ENCODE results near the gene TSPEAR.

The TSPEAR gene

DNA sequence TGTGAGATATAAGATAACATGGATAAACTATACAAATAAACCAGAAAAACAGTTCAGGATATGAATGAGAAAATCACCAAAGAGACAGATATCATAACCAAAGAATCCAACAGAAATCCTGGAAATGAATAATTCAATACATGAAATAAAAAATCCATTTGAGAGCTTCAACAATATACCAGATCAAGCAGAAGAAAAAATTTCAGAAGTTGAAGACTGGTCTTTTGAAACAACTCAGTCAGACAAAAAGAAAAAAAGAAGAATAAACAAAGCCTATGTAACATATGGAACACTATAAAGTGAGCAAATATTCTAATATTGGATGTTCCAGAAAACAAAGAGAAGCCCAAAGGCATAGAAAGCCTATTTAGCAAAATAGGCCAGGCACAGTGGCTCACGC lies 39.5 kb downstream of the TSPEAR start:
- no peaks in the 10 kb centered on the region; the same call in 1 of the 2 replicates for H3K36me3 ChIP-seq (ENCODE audit: insufficient read depth, low read length)
- no peak overlapping the region for H3K27ac ChIP-seq (ENCODE audit: low read depth, low read length, poor library complexity, severe bottlenecking)
- no peak overlapping the region for H3K4me2 ChIP-seq (ENCODE audit: low read length)
- no peak overlapping the region for H2AFZ ChIP-seq (ENCODE audit: low read length)
- no peak overlapping the region for H3K4me3 ChIP-seq (ENCODE audit: low read depth, low read length, poor library complexity, severe bottlenecking)
- H3K79me2 ChIP-seq (ENCODE audit: insufficient read depth, low read length) = no peaks in the 10 kb centered on the region
- H4K20me1 ChIP-seq (ENCODE audit: insufficient read depth, low read length) = no peaks in the 10 kb centered on the region
- H3K9ac ChIP-seq (ENCODE audit: low read length) = no peak overlapping the region
- H3K27me3 ChIP-seq (ENCODE audit: insufficient read depth, low read length) = no peaks in the 10 kb centered on the region; the same call in 1 of the 2 replicates
- no peaks in the 10 kb centered on the region for H3F3A ChIP-seq (ENCODE audit: insufficient read depth, low read length)
- H3K4me1 ChIP-seq (ENCODE audit: insufficient read depth, low read length, severe bottlenecking) = no peaks in the 10 kb centered on the region
- no peak for TF ChIP-seq EZH2 (IDR thresholded peaks at IDR 0.05; ENCODE audit: borderline replicate concordance, low read length)
- TF ChIP-seq, protein P1, sequence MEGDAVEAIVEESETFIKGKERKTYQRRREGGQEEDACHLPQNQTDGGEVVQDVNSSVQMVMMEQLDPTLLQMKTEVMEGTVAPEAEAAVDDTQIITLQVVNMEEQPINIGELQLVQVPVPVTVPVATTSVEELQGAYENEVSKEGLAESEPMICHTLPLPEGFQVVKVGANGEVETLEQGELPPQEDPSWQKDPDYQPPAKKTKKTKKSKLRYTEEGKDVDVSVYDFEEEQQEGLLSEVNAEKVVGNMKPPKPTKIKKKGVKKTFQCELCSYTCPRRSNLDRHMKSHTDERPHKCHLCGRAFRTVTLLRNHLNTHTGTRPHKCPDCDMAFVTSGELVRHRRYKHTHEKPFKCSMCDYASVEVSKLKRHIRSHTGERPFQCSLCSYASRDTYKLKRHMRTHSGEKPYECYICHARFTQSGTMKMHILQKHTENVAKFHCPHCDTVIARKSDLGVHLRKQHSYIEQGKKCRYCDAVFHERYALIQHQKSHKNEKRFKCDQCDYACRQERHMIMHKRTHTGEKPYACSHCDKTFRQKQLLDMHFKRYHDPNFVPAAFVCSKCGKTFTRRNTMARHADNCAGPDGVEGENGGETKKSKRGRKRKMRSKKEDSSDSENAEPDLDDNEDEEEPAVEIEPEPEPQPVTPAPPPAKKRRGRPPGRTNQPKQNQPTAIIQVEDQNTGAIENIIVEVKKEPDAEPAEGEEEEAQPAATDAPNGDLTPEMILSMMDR (IDR thresholded peaks at IDR 0.05; ENCODE audit: low read length) = no peak
- H3K9me2 ChIP-seq (ENCODE audit: low read depth, low read length) = no peaks in the 10 kb centered on the region
- no peaks in the 10 kb centered on the region for H3K9me3 ChIP-seq (ENCODE audit: low read length)

DNA sequence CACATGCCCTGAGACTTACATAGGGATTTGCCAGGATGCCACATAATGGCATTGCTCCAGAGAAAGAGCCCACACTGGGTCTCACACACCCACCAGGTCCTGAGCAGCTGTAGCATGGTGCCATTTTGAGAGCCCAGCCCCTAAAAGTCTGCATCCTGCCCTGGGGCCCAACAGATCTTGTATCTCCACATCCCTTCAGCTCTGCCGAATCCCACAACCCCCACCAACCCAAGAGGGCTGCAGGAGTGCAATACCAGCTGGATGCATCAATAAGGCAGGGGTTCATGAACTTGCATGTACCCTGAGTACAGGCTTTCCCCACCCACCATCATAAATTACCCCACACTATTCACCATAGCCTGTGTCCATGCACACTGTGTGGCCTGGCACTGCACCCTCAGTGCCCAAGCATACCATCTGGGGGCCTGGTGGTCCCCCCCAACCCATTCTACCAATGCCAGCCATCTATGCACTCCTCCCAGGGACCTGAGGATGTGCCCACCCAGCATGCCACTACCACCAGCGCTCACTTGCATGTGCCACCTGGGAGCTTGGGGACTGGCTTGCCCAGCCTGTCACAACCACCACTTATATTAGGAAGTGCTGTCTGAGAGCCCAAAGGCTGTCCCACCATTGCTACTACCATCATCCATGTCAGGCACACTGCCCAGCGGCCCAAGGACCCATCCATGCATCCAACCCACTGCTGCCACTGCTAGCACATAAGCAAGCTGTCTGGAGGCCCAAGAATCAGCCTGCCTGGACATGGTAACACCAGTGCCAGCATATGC lies 40.5 kb downstream of the TSPEAR start:
- no peaks in the 10 kb centered on the region for H3K79me2 ChIP-seq (ENCODE audit: insufficient read depth, low read length)
- no peaks in the 10 kb centered on the region for H3F3A ChIP-seq (ENCODE audit: insufficient read depth, low read length)
- H3K27ac ChIP-seq (ENCODE audit: low read depth, low read length, poor library complexity, severe bottlenecking) = no peak overlapping the region
- no peak overlapping the region for H3K4me2 ChIP-seq (ENCODE audit: low read length)
- no peak overlapping the region for H3K9ac ChIP-seq (ENCODE audit: low read length)
- H3K27me3 ChIP-seq (ENCODE audit: insufficient read depth, low read length) = no peaks in the 10 kb centered on the region; the same call in 1 of the 2 replicates
- no peaks in the 10 kb centered on the region for H3K4me1 ChIP-seq (ENCODE audit: insufficient read depth, low read length, severe bottlenecking)
- no peak overlapping the region for H3K4me3 ChIP-seq (ENCODE audit: low read depth, low read length, poor library complexity, severe bottlenecking)
- no peaks in the 10 kb centered on the region for H4K20me1 ChIP-seq (ENCODE audit: insufficient read depth, low read length)
- H3K36me3 ChIP-seq (ENCODE audit: insufficient read depth, low read length) = no peaks in the 10 kb centered on the region; the same call in 1 of the 2 replicates
- no peaks in the 10 kb centered on the region for H3K9me3 ChIP-seq (ENCODE audit: low read length)
- no peak overlapping the region for H2AFZ ChIP-seq (ENCODE audit: low read length)
- TF ChIP-seq, protein P1 (IDR thresholded peaks at IDR 0.05; ENCODE audit: low read length) = no peak
- TF ChIP-seq EZH2 (IDR thresholded peaks at IDR 0.05; ENCODE audit: borderline replicate concordance, low read length) = no peak
- H3K9me2 ChIP-seq (ENCODE audit: low read depth, low read length) = no peaks in the 10 kb centered on the region

DNA sequence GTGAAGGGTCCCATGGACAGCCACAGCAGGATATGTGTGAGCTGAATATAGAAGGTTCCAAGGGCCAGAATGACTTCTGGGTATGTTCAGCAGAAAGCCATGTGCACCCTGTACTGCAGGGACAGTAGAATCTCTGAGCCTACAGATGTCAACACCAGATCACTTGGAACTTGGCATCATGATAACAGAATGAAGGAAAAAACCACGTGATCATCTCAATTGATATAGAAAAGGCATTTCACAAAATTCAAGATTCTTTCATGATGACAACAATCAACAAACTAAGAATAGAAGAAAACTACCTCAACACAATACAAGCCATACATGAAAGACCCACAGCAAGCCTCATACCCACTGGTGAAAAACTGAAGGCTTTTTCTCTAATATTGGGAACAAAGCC lies 43.8 kb downstream of the TSPEAR start:
- no peaks in the 10 kb centered on the region; the same call in 1 of the 2 replicates for H3K27me3 ChIP-seq (ENCODE audit: insufficient read depth, low read length)
- no peak overlapping the region for H3K4me3 ChIP-seq (ENCODE audit: low read depth, low read length, poor library complexity, severe bottlenecking)
- H3K27ac ChIP-seq (ENCODE audit: low read depth, low read length, poor library complexity, severe bottlenecking) = no peak overlapping the region
- H3F3A ChIP-seq (ENCODE audit: insufficient read depth, low read length) = no peaks in the 10 kb centered on the region
- H3K4me1 ChIP-seq (ENCODE audit: insufficient read depth, low read length, severe bottlenecking) = no peaks in the 10 kb centered on the region
- no peak overlapping the region for H3K4me2 ChIP-seq (ENCODE audit: low read length)
- no peaks in the 10 kb centered on the region for H3K79me2 ChIP-seq (ENCODE audit: insufficient read depth, low read length)
- H3K9me2 ChIP-seq (ENCODE audit: low read depth, low read length) = no peaks in the 10 kb centered on the region
- H3K36me3 ChIP-seq (ENCODE audit: insufficient read depth, low read length) = no peaks in the 10 kb centered on the region
- TF ChIP-seq, protein P1 (IDR thresholded peaks at IDR 0.05; ENCODE audit: low read length) = no peak
- TF ChIP-seq EZH2 (IDR thresholded peaks at IDR 0.05; ENCODE audit: borderline replicate concordance, low read length) = no peak
- H3K9ac ChIP-seq (ENCODE audit: low read length) = no peak overlapping the region
- H3K9me3 ChIP-seq (ENCODE audit: low read length) = no peaks in the 10 kb centered on the region
- no peaks in the 10 kb centered on the region for H4K20me1 ChIP-seq (ENCODE audit: insufficient read depth, low read length)
- no peak overlapping the region for H2AFZ ChIP-seq (ENCODE audit: low read length)
